NCI-H748 treated with DMSO at 0.1 percent for 48 hours (cell line): ENCODE data around the gene RPP14.

Source experiments
- DNase-seq: peaks from one replicate; lab custom pipeline; 2025; lab: John Stamatoyannopoulos, UW

RPP14 gene

DNA sequence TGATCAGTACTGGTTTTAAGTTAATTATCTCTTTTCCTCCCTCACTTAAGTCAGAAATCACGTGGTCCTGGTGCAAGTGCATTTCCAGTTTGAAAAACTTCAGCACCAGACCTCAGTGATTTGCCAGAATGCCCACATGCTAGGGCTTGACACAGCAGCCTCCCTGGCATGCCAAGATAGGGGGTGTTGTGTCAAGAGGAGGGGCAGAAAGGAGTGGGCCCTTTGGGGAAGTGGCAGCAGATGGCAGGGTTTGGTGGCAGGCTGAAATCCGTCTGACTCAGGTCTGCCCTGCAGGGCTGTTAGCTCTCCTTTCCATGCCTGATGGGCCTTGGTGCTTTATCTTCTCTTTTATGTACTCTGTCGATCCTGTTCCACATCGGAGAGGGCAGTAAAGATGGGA lies 50.0 kb downstream of the RPP14 start:
- no peak for DNase-seq

DNA sequence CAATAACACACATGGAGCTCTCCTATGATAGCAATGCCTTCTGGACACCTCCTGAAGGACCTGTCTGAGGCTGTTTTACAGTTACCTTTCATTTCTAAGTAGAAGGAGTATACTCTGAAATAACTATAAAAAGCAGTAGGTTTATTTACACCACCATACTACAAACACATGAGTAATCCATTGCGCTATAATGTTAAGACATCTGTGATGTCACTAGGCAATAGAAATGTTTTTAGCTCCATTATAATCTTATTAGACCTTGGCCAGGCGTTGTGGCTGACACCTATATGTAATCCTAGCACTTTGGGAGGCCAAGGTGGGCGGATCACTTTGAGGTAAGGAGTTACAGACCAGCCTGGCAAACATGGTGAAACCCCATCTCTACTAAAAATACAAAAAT lies 51.4 kb downstream of the RPP14 start:
- DNase-seq: no peak

DNA sequence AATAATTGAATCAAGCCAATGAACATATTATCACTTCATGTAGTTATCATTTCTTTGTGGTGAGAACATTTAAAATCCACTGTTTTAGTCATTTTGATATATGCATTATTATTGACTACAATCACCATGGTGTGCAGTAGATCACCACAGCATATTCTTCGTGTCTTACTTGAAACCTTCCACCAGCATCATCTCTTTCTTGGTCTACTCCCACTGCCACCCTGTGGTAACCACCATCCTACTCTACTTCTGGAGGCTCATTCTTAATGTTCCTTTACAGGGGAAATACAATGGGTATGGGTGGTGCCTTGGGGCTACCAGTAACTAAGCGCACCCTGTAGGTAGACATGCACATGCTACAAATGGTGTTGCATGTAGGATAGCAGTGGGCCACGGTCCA lies 52.0 kb downstream of the RPP14 start:
- no peak for DNase-seq

DNA sequence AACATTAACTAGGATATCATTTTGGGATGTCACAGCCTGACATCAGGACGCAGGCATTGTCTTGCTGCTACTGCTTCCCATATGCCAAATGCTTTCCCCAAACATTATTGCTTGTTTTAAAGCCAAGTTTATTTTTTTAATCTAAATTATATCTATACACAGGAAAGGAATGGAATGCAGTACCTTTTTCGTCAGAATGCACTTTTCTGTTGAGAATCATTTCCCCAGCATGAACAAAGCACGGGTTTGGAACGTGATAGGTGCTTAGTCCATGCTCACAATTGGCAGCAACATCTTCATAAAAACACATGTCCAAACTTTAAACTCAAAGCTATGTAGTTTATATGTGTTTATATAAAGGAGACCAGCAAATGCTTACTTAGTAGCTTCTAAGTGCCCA lies 52.8 kb downstream of the RPP14 start:
- no peak for DNase-seq

DNA sequence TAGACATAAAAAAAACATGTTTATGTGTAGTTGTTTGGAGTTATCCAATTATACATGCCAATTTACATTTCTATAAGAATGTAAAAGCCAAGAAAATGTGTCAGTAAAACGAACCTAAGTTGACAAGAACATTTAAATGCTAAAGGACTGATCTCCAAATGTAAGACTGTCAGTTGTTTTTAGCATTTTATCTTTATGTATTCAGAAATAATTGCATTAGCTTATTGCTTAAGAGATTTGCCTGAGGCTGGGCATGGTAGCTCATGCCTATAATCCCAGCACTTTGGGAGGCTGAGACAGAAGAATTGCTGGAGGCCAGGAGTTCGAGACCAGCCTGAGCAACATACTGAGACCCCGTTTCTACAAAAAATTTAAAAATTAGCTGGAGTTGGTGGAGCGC lies 53.6 kb downstream of the RPP14 start:
- no peak for DNase-seq

DNA sequence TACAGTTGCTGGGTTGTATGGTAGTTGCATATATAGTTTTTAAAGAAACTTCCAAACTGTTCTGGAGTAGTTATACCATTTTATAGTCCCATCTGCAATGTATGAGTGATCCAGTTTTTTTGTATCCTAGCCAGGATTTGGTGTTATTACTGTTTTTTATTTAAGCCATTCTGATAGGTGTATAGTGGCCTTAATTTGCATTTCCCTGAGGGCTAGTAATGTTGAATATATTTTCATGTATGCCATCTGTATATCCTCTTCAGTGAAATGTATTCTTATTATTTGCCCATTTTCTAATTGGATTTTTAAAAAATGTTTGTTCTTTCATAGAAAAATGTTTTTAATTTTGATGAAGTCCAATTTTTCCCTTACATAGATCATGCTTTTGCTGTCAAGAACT lies 55.8 kb downstream of the RPP14 start:
- no peak for DNase-seq

DNA sequence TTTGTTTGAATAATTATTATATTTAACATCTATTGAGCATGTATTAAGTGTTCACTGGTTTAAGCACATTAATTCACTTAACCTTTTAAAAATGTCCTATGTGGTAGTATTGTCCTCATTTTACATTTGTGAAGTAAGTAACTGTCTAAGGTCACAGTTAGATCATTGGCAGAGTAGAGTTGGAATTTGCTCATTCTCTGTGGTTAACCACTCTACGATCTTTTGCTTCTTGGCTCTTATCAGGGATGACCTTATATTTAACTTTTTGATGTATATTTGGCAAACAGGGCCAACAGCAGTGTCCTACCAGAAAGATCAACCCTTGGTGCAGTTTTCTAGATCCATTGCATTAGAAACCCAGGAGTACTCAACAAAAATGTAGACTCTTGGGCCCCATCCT lies 60.7 kb downstream of the RPP14 start:
- no peak for DNase-seq

DNA sequence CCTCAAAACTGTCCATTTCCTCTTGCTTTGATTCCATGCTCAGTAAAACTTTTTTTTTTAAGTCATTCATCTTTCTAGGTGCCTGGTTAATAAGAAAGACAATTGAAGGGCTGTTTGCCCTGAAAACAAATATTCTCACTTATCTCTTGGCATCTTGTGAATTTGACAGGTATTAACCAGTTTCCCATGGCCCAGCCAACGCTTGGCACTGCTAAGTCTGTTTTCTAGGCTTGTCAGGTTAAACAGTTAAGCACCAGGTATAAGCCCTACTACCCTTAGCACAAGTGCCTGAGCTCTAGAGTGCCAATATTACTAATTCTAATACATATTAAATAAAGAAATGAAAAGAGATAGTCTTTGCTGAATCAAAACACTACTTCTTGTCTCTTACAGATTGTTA lies 63.0 kb downstream of the RPP14 start:
- no peak for DNase-seq
